Ishikawa (cell line): ENCODE measurements around the gene RBPMS2.

ENCODE experiments used
- CEBPB ChIP-seq: IDR thresholded peaks from 2 replicates; pipeline ENCODE4 v1.6.1; 2012
- CREB1 ChIP-seq: IDR thresholded peaks from 2 replicates; pipeline ENCODE4 v1.6.1; 2012; ENCODE audit warnings: low read depth
- EGR1 ChIP-seq: IDR thresholded peaks from 2 replicates; pipeline ENCODE4 v1.6.1; 2012
- EP300 ChIP-seq: IDR thresholded peaks from 2 replicates; pipeline ENCODE4 v1.6.1; 2012; ENCODE audit warnings: borderline replicate concordance
- FOXM1 ChIP-seq: IDR thresholded peaks from 2 replicates; pipeline ENCODE4 v1.6.1; 2012; ENCODE audit warnings: low read depth, borderline replicate concordance
- NFIC ChIP-seq: IDR thresholded peaks from 2 replicates; pipeline ENCODE4 v1.6.1; 2012
- RAD21 ChIP-seq: IDR thresholded peaks from 2 replicates; pipeline ENCODE4 v1.6.1; 2012; ENCODE audit warnings: low read depth
- TAF1 ChIP-seq: IDR thresholded peaks from 2 replicates; pipeline ENCODE4 v1.6.1; 2012; ENCODE audit warnings: low read depth, mild to moderate bottlenecking
- TCF12 ChIP-seq: IDR thresholded peaks from 2 replicates; pipeline ENCODE4 v1.6.1; 2012; ENCODE audit warnings: low read depth
- TEAD4 ChIP-seq: IDR thresholded peaks from 2 replicates; pipeline ENCODE4 v1.6.1; 2012
- YY1 ChIP-seq: IDR thresholded peaks from 2 replicates; pipeline ENCODE4 v1.6.1; 2012; ENCODE audit warnings: low read depth
- ZBTB7A ChIP-seq: IDR thresholded peaks from 2 replicates; pipeline ENCODE4 v1.6.1; 2012; ENCODE audit warnings: low read depth
- TF ChIP-seq, protein P1 (sequence below): IDR thresholded peaks from 2 replicates; pipeline ENCODE4 v1.6.1; 2012
- TF ChIP-seq, protein P2 (sequence below): IDR thresholded peaks from 2 replicates; pipeline ENCODE4 v1.6.1; 2012; ENCODE audit warnings: low read depth, mild to moderate bottlenecking
- TF ChIP-seq, protein P3 (sequence below): IDR thresholded peaks from 2 replicates; pipeline ENCODE4 v1.6.1; 2012

RBPMS2 gene

DNA sequence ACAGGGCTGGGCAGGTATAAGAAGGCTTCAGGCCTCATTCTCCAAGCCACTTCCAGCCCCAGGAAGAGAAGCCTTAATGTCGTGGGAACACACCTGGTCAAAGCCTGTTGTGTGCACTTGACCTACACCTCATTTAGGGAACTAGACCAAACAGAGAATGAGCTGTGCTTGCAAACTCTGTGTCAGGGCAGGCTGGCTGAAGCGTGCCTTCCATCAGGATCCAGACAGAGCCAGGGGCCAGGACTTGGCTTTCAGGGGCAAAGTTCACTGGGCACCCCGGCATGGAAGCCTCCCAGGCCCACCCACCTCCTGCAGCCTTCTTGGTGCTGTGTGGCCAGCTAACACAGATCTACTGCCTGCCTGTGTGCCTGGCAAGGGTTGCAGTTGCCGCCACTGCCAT lies 11.5 kb downstream of the RBPMS2 start:
- TF ChIP-seq TCF12, result no peak

DNA sequence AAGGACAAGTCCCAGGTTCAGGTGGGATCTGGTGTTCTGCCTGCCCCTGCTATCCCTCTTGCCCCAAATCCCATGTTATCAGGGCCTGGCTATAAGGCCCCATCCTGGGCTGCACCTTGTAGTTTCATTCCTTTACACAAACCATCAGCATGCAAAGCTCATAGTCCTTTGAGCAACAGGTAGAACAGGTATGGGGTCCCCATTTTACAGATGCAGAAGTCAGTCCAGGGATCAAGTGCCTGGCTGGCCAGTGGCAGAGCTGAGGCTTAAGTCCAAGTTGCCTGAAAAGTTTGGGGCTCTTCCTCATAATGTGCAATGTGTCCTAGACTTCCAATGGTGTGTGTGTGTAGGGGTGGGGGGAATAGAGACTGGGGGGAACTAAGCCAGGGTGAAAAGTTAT lies 11.9 kb downstream of the RBPMS2 start:
- TF ChIP-seq, protein P1, sequence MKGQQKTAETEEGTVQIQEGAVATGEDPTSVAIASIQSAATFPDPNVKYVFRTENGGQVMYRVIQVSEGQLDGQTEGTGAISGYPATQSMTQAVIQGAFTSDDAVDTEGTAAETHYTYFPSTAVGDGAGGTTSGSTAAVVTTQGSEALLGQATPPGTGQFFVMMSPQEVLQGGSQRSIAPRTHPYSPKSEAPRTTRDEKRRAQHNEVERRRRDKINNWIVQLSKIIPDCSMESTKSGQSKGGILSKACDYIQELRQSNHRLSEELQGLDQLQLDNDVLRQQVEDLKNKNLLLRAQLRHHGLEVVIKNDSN, result no peak
- no peak for TF ChIP-seq CREB1

DNA sequence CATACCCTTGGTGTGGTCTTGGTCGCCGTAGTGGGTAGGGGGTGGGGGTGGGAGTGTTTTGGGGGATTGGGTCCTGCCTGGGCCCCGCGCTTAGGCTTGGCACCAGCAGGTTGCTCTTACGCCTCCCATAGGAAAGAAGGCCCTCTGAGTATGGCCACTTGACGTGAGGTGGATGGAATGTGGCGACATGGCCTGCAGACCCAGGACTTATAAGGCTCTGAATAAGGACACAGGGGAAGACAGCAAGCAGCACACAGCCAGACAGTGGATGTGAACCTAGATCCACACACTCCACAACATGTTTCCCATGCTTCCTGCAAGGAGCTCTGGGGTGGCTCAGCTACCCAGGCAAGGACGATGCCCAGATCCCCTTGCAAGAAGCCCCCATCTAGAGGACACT lies 12.4 kb downstream of the RBPMS2 start:
- TF ChIP-seq EGR1 (no peak), RAD21 (no peak), CREB1 (no peak), ZBTB7A (no peak), CEBPB (no peak), TEAD4 (no peak), NFIC (no peak), EP300 (no peak), TAF1 (no peak), YY1 (no peak), FOXM1 (no peak), TCF12 (no peak)
- TF ChIP-seq, protein P1, result no peak
- TF ChIP-seq, protein P2, sequence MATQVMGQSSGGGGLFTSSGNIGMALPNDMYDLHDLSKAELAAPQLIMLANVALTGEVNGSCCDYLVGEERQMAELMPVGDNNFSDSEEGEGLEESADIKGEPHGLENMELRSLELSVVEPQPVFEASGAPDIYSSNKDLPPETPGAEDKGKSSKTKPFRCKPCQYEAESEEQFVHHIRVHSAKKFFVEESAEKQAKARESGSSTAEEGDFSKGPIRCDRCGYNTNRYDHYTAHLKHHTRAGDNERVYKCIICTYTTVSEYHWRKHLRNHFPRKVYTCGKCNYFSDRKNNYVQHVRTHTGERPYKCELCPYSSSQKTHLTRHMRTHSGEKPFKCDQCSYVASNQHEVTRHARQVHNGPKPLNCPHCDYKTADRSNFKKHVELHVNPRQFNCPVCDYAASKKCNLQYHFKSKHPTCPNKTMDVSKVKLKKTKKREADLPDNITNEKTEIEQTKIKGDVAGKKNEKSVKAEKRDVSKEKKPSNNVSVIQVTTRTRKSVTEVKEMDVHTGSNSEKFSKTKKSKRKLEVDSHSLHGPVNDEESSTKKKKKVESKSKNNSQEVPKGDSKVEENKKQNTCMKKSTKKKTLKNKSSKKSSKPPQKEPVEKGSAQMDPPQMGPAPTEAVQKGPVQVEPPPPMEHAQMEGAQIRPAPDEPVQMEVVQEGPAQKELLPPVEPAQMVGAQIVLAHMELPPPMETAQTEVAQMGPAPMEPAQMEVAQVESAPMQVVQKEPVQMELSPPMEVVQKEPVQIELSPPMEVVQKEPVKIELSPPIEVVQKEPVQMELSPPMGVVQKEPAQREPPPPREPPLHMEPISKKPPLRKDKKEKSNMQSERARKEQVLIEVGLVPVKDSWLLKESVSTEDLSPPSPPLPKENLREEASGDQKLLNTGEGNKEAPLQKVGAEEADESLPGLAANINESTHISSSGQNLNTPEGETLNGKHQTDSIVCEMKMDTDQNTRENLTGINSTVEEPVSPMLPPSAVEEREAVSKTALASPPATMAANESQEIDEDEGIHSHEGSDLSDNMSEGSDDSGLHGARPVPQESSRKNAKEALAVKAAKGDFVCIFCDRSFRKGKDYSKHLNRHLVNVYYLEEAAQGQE, result no peak
- TF ChIP-seq, protein P3, sequence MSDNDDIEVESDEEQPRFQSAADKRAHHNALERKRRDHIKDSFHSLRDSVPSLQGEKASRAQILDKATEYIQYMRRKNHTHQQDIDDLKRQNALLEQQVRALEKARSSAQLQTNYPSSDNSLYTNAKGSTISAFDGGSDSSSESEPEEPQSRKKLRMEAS, result no peak

DNA sequence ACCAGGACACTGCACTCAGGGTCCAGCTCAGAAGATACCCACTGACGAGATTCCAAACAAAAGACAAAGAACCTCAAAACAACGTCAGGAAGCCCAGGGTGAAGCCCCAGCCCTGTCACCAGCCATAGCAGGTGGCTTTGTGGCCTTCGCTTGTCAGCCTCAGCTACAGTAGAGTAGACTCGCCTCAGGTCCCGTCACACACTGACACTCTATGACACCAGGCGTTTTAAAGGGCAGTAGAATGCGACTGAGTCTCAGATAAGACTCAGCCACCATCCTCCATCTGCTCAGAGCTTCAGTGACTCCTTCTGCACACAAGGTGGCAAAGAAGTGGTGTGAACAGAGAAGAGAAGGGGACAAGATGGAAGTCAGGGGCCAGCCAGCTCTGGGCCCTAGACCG lies 12.8 kb downstream of the RBPMS2 start:
- TF ChIP-seq NFIC, result no peak
- no peak for TF ChIP-seq FOXM1
- TF ChIP-seq, protein P3, result no peak
- TF ChIP-seq, protein P2, result no peak
- no peak for TF ChIP-seq RAD21
- no peak for TF ChIP-seq TCF12
- no peak for TF ChIP-seq TEAD4

DNA sequence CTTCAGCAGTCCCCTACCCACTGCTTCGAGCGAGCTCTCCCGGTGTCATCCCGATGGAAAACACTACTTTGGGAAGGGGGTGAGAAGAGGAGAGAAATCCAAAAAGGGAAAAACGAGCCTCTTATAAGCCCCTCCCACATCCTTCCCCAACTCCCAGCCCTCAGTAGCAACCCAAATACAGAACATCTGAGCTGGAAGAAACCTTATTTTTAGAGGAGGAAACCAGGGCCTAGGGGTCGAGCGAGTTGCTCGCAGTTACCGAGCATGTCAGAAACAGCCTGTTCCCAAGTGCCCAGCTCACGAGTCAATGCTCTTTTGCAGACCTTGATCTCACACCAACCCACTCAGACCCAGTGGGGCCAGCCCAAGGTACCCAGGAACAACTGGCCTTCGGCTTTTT lies 14.2 kb downstream of the RBPMS2 start:
- TF ChIP-seq EGR1, result no peak
- TF ChIP-seq RAD21, result no peak
- TF ChIP-seq ZBTB7A, result no peak
- TF ChIP-seq CEBPB, result no peak
- no peak for TF ChIP-seq TEAD4
- TF ChIP-seq, protein P3, result no peak
- TF ChIP-seq CREB1, result no peak
- TF ChIP-seq, protein P1, result no peak
- TF ChIP-seq, protein P2, result no peak
- no peak for TF ChIP-seq TAF1
- TF ChIP-seq EP300, result no peak
- no peak for TF ChIP-seq FOXM1
- no peak for TF ChIP-seq NFIC
- TF ChIP-seq YY1, result no peak
- TF ChIP-seq TCF12, result no peak
